ENCODE measurements around the gene REEP3. TPM values are rescaled to one million over a fixed set of nuclear protein-coding genes. Genes with fewer than 3 reads are reported as not detected.

The REEP3 gene
- total RNA-seq, 1 experiment from 2014 or later: 19.7 TPM

DNA sequence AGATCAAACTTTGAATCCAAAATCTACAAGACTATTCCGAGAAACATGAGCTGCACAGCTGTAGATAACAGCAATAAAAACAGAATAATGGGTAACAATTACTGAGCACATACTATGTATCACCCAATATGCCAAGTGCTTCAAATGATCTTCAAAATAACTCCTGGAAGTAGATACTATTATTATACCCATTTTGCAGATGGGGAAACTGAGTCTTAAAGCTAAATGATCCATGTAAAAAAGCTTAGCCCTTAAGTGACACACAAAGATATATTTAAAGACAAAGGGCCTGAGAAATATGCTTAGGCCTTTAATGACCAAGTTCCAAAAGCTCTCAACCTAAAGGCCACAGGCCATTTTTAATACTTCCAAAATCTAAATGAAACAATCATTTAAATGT is 18.4 kb upstream of the REEP3 start:
- DNase-seq (ENCODE audit: low read depth): no peak
- in situ Hi-C loops (cut with HindIII; ENCODE audit: low pct_unique_long_range_greater_than_20kb, low sequenced_read_pairs): no loop called here

DNA sequence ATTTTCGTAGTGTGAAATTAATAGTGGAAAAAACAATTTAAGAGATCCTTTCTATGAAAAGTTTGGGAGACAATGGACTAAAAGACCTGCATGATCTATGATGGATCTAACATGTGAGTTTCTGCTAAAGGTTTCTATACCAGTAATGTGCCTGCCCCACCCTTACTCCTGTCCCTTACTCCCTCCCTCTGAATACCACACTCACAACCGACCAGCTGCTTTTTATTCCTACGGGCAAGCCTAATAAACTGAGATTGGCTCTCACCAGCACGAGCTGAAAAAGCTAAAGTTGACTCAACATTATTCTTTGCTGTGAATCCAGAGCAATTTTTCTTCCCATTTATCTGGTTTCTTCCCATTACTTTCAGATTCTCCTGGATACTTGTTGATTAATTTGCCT is 17.8 kb upstream of the REEP3 start:
- in situ Hi-C loops (cut with HindIII; ENCODE audit: low pct_unique_long_range_greater_than_20kb, low sequenced_read_pairs): no loop called here
- no peak for DNase-seq (ENCODE audit: low read depth)

DNA sequence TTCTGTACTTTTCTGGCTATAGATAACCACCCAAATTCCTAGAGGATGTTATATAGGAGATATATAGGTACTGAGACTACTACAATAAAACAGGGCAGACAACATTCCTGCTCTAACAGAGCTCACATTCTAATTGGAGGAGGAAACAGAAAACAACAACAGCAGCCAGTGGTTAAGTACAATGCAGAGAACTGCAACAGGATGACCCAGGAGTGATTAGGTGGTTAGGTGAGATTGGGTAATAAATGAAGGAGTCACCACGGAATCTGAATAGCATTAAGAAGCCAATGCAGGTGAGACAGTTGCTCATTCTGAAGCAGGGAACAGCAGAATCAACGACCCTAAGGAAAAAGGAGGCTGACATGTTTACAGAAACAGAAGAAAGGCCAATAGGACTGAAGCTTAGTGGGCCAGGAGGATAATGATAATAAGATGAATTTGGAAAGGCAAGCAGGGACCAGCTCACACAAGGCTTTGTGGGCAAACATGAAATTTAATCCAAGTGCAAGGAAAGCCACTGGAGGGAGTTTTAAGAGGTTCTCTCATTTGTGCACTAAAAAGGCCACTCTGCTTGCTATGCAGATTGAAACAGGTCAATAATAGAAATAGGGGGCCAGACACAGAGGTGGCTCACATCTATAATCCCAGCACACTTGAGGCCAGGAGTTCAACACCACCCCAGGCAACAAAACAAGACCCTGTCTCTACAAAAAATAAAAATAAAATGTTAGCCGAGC is 16.9 kb upstream of the REEP3 start:
- in situ Hi-C loops (cut with HindIII; ENCODE audit: low pct_unique_long_range_greater_than_20kb, low sequenced_read_pairs): no loop called here
- DNase-seq (ENCODE audit: low read depth): no peak

DNA sequence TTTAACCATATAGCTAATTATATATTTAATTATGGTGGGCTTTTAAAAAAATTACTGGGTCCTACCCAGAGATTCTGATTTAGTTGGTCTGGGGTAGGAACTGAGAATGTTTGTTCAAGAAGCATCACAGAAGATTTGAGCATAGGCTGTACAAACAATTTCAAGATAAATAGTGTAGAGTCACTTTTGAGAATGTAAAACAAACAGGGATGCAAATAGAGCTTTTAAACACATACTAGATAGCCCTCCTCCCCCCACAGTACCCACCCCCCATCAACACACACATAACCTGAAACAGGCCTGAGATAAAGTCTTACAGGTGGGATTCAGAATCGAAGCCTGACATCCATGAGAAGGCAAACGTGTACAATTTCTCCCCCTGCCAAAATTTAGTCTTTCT is 15.6 kb upstream of the REEP3 start:
- in situ Hi-C loops (cut with HindIII; ENCODE audit: low pct_unique_long_range_greater_than_20kb, low sequenced_read_pairs): no loop called here

DNA sequence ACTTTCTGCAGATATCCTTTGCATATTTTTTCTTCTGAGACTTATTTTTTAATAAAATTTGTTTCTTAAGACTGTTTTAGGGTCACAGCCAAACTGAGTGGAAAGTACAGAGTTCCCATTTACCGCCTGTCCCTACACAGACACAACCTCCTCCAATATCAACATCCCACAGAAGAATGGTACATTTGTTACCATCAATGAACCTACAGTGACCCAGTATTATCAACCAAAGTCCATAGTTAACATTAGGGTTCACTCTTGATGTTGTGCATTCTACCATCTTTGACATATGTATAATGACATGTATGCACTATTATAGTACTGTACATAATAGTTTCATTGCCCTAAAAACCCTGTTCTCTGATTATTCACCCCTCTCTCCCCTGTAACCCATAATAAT is 14.6 kb upstream of the REEP3 start:
- in situ Hi-C loops (cut with HindIII; ENCODE audit: low pct_unique_long_range_greater_than_20kb, low sequenced_read_pairs): no loop called here
- no peak for DNase-seq (ENCODE audit: low read depth)

More for the DNA sequence above, 15.6 kb upstream of the REEP3 start:
- DNase-seq (ENCODE audit: low read depth): no peak

GRCh38 chr10:63515002-63515763 is 6.0 kb upstream of the REEP3 start:
- DNase-seq (ENCODE audit: low read depth): peak; percentile 14
- in situ Hi-C loops (cut with HindIII; ENCODE audit: low pct_unique_long_range_greater_than_20kb, low sequenced_read_pairs): loop anchor here (10.0 kb wide), 1 partner anchor 200 kb away; no protein-coding TSS in a partner anchor

DNA sequence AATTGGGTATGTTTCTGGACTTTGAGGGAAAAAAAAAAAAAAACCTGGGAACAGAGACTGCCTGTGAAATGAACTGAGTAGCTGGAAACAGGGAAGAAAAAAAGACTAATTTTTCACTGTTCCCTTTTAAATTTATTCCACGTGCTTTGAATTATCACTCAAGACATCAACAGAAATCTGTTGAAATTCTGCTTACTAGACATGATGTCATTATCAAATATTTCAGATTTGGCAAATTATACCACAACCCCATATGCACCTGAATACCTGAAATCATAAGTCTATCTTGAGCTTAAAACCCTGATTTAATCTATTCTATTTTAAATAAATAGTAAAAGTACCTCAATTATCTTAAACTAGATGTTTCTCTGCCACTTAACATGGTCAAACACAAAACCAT is 5.0 kb upstream of the REEP3 start:
- in situ Hi-C loops (cut with HindIII; ENCODE audit: low pct_unique_long_range_greater_than_20kb, low sequenced_read_pairs): loop anchor here (10.0 kb wide), 1 partner anchor 199 kb away; no protein-coding TSS in a partner anchor

DNA sequence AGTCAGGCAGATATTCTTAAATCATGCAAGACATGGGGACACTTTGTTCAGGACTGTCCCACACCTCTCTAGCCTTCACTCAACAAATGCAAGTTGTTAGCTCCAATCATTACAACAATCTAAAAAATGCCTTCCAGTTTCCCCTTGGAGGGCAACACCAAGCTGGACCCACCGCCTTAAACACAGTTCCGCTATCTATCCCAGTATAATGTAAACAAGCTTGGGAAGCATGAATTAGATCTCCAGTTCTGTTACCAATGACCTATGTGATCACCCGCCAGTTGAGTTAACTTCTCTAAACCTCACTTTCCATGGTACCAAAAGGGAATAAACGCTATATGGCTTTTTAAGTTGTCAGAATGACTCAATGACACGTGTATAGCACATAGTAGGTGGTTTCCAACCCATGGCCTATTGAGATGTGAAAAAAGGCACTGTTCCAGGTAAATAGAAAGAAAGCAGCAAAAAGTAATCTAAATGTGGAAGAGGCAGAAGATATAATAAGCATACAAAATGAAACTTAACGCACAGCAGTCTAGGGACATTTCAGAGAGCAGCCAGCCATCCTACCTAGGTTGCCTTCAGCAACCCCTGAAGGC is 2.4 kb upstream of the REEP3 start:
- no peak for DNase-seq (ENCODE audit: low read depth)
- in situ Hi-C loops (cut with HindIII; ENCODE audit: low pct_unique_long_range_greater_than_20kb, low sequenced_read_pairs): loop anchor here (10.0 kb wide), 1 partner anchor 196 kb away; no protein-coding TSS in a partner anchor

More for the DNA sequence above, 5.0 kb upstream of the REEP3 start:
- DNase-seq (ENCODE audit: low read depth): no peak

GRCh38 chr10:63521416-63522276 is 445 bp downstream of the REEP3 start:
- in situ Hi-C loops (cut with HindIII; ENCODE audit: low pct_unique_long_range_greater_than_20kb, low sequenced_read_pairs): no loop called here

GRCh38 chr10:63522277-63522687 is 1.1 kb downstream of the REEP3 start:
- no peak for DNase-seq (ENCODE audit: low read depth)
- in situ Hi-C loops (cut with HindIII; ENCODE audit: low pct_unique_long_range_greater_than_20kb, low sequenced_read_pairs): no loop called here

More at GRCh38 chr10:63521416-63522276, 445 bp downstream of the REEP3 start:
- DNase-seq (ENCODE audit: low read depth): peak; percentile 82

GRCh38 chr10:63522995-63523394 is 1.8 kb downstream of the REEP3 start:
- in situ Hi-C loops (cut with HindIII; ENCODE audit: low pct_unique_long_range_greater_than_20kb, low sequenced_read_pairs): no loop called here
- DNase-seq (ENCODE audit: low read depth): no peak

DNA sequence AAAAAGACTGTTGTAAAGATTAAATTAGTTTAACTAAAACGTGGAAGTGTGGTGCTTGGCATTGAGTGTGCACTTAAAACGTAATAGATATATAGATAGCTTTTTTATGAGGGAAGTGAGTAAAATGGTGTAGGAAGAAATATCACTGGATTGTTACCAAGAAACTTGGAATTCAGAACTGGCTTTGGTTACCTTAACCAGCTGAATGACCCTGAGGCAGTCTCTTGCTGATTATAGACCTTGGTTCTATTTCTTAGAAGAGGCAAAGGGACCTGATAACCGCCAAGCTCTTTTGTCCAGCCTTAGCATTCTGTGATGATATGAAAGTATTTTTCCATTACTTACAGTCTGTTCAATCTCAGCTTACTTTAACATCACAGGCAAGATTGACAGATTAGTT is 3.8 kb downstream of the REEP3 start:
- no peak for DNase-seq (ENCODE audit: low read depth)
- in situ Hi-C loops (cut with HindIII; ENCODE audit: low pct_unique_long_range_greater_than_20kb, low sequenced_read_pairs): no loop called here

DNA sequence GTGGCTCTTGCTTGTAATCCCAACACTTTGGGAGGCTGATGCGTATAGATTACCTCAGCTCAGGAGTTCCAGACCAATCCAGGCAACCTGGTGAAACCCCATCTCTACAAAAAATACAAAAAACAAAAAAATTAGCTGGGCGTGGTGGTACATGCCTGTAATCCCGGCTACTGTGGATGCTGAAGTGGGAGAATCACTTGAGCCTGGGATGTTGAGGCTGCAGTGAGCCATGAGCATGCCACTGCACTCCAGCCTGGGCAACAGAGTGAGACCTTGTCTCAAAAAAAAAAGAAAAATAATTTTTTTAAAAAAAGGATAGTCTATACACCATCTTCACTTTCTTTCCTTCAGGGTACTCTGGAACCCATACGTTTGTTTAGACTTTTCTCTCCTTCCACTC is 6.2 kb downstream of the REEP3 start:
- in situ Hi-C loops (cut with HindIII; ENCODE audit: low pct_unique_long_range_greater_than_20kb, low sequenced_read_pairs): no loop called here
- DNase-seq (ENCODE audit: low read depth): no peak

DNA sequence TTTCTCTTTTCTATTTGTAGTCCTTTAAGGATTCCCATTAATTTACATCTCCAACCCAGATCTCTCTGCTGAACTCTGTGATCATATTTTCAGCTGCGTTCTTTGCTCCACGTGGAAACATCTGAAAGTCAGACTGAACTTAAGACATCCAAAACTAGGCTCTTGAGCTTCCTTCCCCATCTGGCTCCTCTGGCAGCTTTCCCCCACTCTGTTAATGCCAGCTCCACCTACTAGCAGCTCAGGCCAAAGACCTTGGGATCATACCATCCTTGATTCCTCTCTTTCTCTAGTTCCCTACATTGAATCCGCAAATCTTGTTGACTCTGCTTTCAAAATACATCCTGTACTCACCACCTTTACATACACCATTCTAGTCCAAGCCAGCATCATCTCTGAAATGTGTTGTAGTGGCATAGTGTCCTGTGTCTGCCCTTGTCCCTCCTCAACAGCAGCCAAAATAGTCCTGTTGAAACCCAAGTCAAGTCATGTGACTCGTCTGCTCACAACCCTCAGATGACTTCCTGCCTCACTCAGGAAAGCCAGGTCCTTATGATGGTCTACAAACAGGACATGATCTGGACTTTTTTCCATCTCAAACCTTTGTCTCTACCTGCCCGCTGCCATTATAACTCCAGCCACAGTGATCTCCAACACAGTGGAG is 7.0 kb downstream of the REEP3 start:
- no peak for DNase-seq (ENCODE audit: low read depth)
- in situ Hi-C loops (cut with HindIII; ENCODE audit: low pct_unique_long_range_greater_than_20kb, low sequenced_read_pairs): no loop called here

DNA sequence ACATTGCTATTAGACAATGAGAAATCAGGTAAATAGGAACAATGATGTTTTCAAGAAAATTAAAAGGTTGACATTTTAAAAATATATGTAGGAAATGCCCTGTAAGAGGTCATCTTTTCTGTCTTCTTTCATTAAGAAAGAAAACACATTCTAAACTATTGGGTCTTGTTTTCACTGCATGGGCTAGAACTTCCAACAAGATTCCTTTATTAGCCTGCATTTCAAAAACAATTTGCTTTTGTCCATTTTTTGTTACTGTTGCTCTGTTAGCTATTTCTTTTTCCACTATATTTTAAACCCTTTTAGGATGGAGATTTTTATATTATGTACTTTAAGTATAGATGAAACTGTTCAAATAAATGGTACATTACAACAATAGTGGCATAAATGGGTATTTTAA is 9.2 kb downstream of the REEP3 start:
- no peak for DNase-seq (ENCODE audit: low read depth)
- in situ Hi-C loops (cut with HindIII; ENCODE audit: low pct_unique_long_range_greater_than_20kb, low sequenced_read_pairs): no loop called here

DNA sequence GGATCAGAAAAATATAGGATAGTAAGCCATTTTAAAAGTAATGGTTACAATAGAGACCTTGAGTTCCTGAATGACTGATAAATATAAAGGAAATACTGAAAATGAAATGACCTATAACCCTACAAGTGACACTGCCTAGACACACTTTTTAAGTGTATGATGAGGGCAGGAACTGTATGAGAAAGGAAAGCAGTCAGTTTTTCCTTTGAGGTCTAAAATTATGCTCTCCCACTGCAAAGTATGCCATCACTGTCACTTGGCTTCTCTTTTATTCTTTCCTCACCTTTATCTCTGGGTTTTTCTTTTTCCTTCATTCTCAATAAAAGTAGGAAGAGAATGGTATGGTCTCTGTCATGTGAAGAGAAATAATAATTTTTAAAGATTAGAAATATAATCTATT is 13.5 kb downstream of the REEP3 start:
- in situ Hi-C loops (cut with HindIII; ENCODE audit: low pct_unique_long_range_greater_than_20kb, low sequenced_read_pairs): no loop called here
- DNase-seq (ENCODE audit: low read depth): no peak

GRCh38 chr10:63536698-63537097 is 15.5 kb downstream of the REEP3 start:
- no peak for DNase-seq (ENCODE audit: low read depth)
- in situ Hi-C loops (cut with HindIII; ENCODE audit: low pct_unique_long_range_greater_than_20kb, low sequenced_read_pairs): no loop called here

DNA sequence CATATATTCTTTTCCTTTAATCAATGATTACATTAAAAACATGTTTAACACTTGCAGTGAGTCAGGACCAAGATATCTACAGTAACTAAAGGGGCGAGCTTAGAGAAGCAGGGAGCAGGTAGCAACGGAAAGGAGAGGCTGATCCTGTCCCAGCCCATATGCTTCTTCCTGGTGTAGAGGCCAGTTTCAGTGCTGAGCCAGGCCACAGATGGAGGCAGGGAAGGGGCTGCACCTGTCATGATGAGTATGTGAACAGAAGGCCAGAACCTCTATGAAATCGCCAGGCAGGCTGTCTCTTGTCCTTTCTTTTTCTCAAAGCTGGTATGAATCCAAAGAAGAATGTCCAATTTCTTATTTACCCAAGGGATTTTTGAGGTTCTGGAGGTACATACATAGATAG is 16.3 kb downstream of the REEP3 start:
- in situ Hi-C loops (cut with HindIII; ENCODE audit: low pct_unique_long_range_greater_than_20kb, low sequenced_read_pairs): no loop called here
- DNase-seq (ENCODE audit: low read depth): no peak

Measured in Caki2 (cell line).